GM12874 (cell line): ENCODE data around the gene DOCK3.

Source experiments
- CTCF ChIP-seq: IDR thresholded peaks from 2 replicates; pipeline ENCODE4 v1.5.1; 2011; ENCODE audit warnings: low read depth, mild to moderate bottlenecking, control low read depth, low read length, moderate library complexity; ENCODE audit not compliant: insufficient read depth

The DOCK3 gene

GRCh38 chr3:50947419-50947818, 272.7 kb downstream of the DOCK3 start:
- TF ChIP-seq CTCF: no peak

GRCh38 chr3:50950591-50950990, 275.9 kb downstream of the DOCK3 start:
- TF ChIP-seq CTCF: no peak

GRCh38 chr3:50953825-50954414, 279.2 kb downstream of the DOCK3 start:
- TF ChIP-seq CTCF: no peak

- no peak for TF ChIP-seq CTCF
Measured at GRCh38 chr3:50961386-50961785, 286.7 kb downstream of the DOCK3 start.

- TF ChIP-seq CTCF: peak; percentile 85
Measured at GRCh38 chr3:50971487-50971924, 296.8 kb downstream of the DOCK3 start.

GRCh38 chr3:50972029-50972428, 297.3 kb downstream of the DOCK3 start:
- TF ChIP-seq CTCF: no peak

- TF ChIP-seq CTCF: no peak
Measured at GRCh38 chr3:50978991-50979667, 304.4 kb downstream of the DOCK3 start.
